GM19463 (cell line): ENCODE measurements around the gene CAPN8.

Experiments
- ATAC-seq: cut with Tn5 transposase; IDR thresholded peaks from one replicate; pipeline ENCODE4 v1.9.1; 2021; ENCODE audit warnings: mild to moderate bottlenecking, moderate library complexity; ENCODE audit not compliant: unreplicated experiment

CAPN8 gene

GRCh38 chr1:223702735-223703667 lies 37.5 kb upstream of the CAPN8 start:
- no peak for ATAC-seq

- no peak for ATAC-seq
These were observed 35.6 kb upstream of the CAPN8 start for GRCh38 chr1:223700942-223701637.

GRCh38 chr1:223700388-223700918 lies 35.0 kb upstream of the CAPN8 start:
- no peak for ATAC-seq

GRCh38 chr1:223695941-223696340 lies 30.4 kb upstream of the CAPN8 start:
- no peak for ATAC-seq

GRCh38 chr1:223695014-223695548 lies 29.6 kb upstream of the CAPN8 start:
- ATAC-seq = no peak

- ATAC-seq = no peak
These were observed 25.6 kb upstream of the CAPN8 start for GRCh38 chr1:223691121-223691520.

GRCh38 chr1:223684488-223684792 lies 18.9 kb upstream of the CAPN8 start:
- ATAC-seq = no peak

- ATAC-seq = no peak
These were observed 18.3 kb upstream of the CAPN8 start for GRCh38 chr1:223683586-223684487.

- no peak for ATAC-seq
These were observed 17.0 kb upstream of the CAPN8 start for GRCh38 chr1:223682502-223682901.

GRCh38 chr1:223680188-223680587 lies 14.7 kb upstream of the CAPN8 start:
- no peak for ATAC-seq

- no peak for ATAC-seq
These were observed 13.3 kb upstream of the CAPN8 start for GRCh38 chr1:223678841-223679240.

GRCh38 chr1:223674119-223674890 lies 8.8 kb upstream of the CAPN8 start:
- no peak for ATAC-seq

- ATAC-seq = no peak
These were observed 5.1 kb upstream of the CAPN8 start for GRCh38 chr1:223670458-223671159.

- no peak for ATAC-seq
These were observed 3.7 kb upstream of the CAPN8 start for GRCh38 chr1:223669003-223669795.

GRCh38 chr1:223667484-223668182 lies 2.1 kb upstream of the CAPN8 start:
- ATAC-seq = no peak

- no peak for ATAC-seq
These were observed 1.4 kb downstream of the CAPN8 start for GRCh38 chr1:223664106-223664505.

GRCh38 chr1:223662943-223663342 lies 2.6 kb downstream of the CAPN8 start:
- no peak for ATAC-seq

GRCh38 chr1:223659711-223660110 lies 5.8 kb downstream of the CAPN8 start:
- no peak for ATAC-seq
